NCI-H748 (cell line): ENCODE data around the gene SLC51A.
"Not testable (repeated sequence)": the region's sequence is repeated elsewhere in the genome, so short reads cannot be mapped to it uniquely, and the experiment has no call there.

Experiments used
- DNase-seq: peaks from one replicate; lab custom pipeline; 2025; ENCODE audit not compliant: unreplicated experiment; lab: John Stamatoyannopoulos, UW

The SLC51A gene

DNA sequence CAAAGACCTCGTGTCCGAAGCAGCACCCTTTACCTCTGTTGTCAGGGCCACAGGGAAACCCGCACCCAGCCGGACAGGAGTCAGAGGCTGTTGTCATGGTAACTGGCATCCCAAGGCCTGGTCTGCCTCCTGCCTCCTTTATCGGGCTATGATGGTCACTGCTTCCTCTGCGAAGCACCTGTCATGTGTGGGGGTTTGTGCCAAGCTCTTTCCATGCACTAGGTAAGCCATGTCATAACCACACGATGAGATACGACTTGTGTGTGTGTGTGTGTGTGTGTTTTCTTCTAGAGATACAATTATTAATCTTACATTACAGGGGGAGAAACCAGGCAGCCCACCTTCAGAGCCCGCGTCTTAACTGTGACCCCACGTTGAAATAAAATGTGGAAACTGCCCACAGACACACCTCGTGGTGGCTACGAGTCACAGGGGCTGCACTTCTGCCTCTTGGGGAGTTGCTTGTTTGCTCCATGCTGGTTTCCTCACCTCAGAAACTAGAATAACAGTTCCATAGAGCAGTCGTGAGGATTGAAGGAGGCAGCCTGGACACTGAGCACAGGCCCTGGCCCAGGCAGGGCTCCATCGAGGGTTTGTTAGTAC is 23.1 kb upstream of the SLC51A start:
- peak; percentile 3 for DNase-seq

- no peak for DNase-seq
Observed at GRCh38 chr3:196193736-196194541, 22.4 kb upstream of the SLC51A start.

GRCh38 chr3:196194542-196194915 is 21.8 kb upstream of the SLC51A start:
- DNase-seq = no peak

DNA sequence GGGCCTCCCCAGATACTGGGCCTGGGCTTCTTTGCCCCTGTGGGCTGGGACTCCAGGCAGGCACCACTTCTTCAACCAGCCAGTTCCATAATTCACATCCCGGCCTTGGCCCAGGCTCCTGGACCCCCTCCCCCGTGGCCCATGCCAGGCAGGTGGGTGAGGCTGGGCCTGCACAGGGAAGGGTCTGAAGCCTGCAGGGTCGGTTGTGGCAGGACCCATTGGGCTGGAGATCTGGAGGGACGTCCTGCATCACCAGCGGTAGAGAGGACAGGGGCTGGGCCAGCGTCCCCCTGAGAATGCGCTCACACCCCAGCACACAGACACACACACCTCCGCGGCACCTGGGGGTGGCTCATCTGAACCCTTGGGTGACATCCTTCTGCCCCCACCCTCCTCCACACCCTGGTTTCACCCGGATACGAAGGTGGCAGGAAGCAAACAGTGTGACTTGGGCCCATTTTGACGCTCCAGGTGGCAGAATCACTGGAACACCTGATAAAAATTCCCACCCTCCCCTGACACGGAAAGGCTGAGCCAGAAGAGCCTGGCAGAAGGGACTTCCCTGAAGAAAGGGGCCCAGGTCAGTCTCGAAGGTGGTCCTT is 20.6 kb upstream of the SLC51A start:
- no peak for DNase-seq

DNA sequence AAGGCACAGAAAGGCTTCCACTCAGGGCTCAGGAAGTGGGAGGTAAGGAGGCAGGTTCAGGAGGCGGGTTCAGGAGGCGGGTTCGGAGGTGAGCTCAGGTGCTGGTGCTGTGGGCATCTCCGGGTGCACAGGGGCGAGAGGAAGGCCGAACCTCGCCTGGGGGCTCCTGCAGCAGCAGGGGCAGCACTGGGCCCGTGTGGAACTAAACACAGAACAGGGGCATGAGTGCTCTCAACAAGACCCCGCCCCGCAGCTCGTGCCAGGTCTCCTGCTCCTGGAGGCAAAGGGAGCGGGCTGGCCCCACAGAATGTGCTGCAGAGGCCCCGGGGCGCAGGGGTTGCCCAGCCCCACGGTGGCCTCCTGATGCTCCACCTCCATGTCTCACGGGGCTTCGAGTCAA is 18.8 kb upstream of the SLC51A start:
- DNase-seq = no peak

- no peak for DNase-seq
Observed at GRCh38 chr3:196198081-196198675, 18.2 kb upstream of the SLC51A start.

DNA sequence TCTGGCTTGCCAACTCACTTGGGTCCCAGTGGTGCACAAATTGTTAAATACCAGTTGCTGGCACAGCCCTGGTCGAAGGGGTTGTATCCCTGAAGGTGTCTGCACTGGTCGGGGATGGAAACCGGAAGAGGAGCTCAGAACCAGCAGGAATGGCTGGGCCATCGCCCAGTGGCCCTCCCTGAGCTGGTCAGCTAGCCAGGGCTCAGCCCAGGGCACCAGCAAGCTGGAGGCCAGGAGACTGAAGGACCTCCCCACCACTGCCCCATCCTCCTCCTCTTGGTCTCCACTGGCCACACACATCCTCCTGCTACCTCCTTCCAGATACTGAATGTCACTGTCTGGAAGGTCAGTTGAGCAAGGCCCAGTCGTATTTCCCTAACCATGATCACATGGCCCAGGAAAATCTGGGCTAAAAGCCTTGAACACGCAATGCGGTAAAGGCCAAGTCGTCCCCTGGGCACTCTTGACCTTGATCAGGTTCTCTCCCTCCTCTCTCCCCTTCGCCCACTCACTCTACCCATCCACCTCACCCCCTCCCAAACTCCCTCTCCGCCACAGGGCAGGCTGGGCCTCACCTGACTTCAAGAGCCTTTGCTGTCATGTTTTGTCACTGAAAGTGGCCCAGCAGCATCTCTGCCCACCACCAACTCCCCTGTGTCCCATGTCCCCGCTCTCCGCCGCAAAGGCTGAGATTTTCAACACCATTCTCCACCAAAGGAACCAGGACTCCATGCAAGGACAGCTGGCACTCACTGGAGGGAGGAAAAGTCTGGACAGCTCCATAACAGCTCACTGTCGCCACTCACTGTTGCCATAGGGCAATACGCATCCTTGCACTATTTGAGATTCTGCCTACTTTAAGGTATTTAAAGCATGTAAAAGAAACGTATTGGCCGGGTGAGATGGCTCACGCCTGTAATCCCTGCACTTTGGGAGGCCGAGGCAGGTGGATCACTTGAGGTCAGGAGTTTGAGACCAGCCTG is 17.3 kb upstream of the SLC51A start:
- DNase-seq = peak; percentile 5

DNA sequence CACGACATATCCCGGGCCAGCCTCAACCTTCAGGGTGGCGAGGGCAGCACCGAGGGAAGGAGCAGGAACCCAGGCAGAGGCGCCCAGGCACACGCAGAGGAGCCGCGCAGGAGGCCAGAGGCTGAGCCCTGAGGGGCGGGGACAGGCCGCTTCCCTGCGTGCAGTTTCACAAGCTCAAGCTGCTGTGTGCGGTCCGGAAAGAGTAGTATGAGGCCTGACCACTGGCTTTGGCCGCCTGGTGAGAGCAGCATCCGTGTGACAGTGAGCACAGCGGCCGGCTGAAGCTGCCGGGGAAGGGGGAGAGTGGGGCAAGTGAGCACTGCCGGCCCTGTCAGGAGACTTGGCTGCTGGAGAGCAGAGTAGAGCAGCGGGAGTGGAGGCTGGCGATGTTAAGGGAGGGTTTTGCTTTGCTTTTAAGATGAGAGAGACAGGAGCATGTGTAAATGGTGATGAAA is 13.8 kb upstream of the SLC51A start:
- no peak for DNase-seq

DNA sequence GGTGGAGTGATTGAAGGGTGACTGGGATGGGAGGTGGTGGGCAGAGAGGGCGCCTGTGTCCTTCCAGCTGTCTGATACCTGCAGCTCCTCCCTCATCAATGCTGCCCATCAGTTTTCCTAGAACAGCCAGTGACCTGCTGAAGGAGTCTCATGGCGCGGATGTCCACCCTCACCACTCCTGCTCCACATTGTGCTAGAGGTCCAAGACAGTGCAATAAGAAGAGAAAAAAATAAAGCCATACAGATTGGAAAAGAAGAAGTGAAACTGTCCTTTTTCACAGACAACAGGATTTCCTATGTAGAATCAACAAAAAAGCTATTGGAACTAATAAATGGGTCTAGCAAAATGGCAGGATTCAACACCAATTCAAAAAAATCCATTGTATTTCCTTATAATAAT is 12.5 kb upstream of the SLC51A start:
- DNase-seq = no peak

GRCh38 chr3:196205442-196206205 is 10.7 kb upstream of the SLC51A start:
- not testable (repeated sequence) for DNase-seq

DNA sequence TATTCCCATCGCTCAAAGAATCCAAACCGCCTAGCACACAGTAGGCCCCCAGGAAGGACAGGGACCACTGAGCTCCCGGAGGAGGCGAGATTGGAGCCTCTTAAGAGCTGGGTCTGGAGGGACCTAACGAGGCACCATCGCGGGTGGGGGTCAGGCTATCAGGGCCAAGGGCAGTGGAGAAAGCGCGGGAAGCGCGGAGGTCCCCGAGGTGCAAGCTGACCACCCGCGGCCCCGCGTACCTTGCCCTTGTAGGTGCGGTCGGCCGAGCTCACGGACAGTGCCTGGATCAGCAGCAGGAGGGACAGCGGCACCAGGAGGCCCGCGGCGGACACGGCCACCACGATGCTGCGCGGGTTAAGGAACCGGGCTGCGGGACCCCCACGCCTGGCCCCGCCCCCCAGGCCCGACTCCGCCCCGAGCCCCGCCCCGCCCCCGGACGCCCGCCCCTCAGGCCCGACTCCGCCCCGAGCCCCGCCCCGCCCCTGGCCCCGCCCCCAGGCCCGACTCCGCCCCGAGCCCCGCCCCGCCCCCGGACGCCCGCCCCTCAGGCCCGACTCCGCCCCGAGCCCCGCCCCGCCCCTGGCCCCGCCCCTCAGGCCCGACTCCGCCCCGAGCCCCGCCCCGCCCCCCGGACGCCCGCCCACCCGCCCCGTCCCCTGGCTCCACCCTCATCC is 9.0 kb upstream of the SLC51A start:
- DNase-seq = no peak

- no peak for DNase-seq
Observed at GRCh38 chr3:196207833-196208607, 8.3 kb upstream of the SLC51A start.

- no peak for DNase-seq
Observed at GRCh38 chr3:196208942-196209695, 7.2 kb upstream of the SLC51A start.

DNA sequence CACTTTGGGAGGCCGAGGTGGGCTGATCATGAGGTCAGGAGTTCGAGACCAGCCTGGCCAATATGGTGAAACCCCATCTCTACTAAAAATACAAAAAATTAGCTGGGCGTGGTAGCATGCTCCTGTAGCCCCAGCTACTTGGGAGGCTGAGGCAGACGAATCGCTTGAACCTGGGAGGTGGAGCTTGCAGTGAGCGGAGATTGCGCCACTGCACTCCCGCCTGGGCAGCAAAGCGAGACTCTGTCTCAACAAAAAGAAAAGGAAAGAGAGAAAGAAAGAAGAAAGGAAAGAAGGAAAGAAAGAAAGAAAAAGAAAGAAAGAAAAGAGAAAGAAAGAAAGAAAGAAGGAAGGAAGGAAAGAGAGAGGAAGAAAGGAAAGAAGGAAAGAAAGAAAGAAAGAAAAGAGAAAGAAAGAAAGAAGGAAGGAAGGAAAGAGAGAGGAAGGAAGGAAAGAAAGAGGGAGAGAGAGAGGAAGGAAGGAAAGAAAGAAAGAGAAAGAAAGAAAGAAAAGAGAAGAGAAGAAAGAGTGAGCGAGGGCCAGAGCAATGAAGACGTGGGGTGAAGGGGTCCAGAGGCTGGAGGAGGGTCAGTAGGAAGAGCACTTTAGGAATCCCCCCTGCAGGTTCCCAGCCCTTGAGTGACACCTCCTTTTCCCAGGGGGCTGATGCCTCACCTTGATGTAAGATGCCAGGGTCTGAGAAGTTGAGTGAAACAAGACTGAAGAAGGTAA is 6.2 kb upstream of the SLC51A start:
- DNase-seq = not testable (repeated sequence)

- DNase-seq = no peak
Observed at GRCh38 chr3:196210673-196211556, 5.4 kb upstream of the SLC51A start, which contains the start of gene ZDHHC19. ZDHHC19 (minus strand) TSS chr3:196211400; CDS start chr3:196211315, 85 bp downstream.

GRCh38 chr3:196214783-196215441 is 1.4 kb upstream of the SLC51A start:
- DNase-seq = no peak
